HEK293 (cell line): Measurements from ENCODE around the gene RBM26.

ENCODE experiments used
- BCL11A ChIP-seq: fragments of 450-650 bp; formaldehyde crosslinking; IDR thresholded peaks from 2 replicates; pipeline ENCODE4 v1.5.1; 2016; ENCODE audit warnings: low read depth, missing biosample characterization, missing genetic modification characterization
- SETDB1 ChIP-seq: IDR thresholded peaks from one replicate; pipeline ENCODE4 v1.6.1; 2017; ENCODE audit warnings: mild to moderate bottlenecking, low read length, moderate library complexity, mixed read lengths; ENCODE audit not compliant: insufficient read length
- ZNF114 ChIP-seq: fragments of 450-650 bp; formaldehyde crosslinking; IDR thresholded peaks from 2 replicates; pipeline ENCODE4 v1.5.0; 2017; ENCODE audit warnings: missing biosample characterization, missing genetic modification characterization
- ZNF133 ChIP-seq: fragments of 450-650 bp; formaldehyde crosslinking; IDR thresholded peaks from 2 replicates; pipeline ENCODE4 v1.5.1; 2016; ENCODE audit warnings: missing biosample characterization, missing genetic modification characterization
- ZNF19 ChIP-seq: fragments of 450-650 bp; formaldehyde crosslinking; IDR thresholded peaks from 2 replicates; pipeline ENCODE4; 2016; ENCODE audit warnings: missing biosample characterization, missing genetic modification characterization, low read depth
- ZNF274 ChIP-seq, 2 experiments: fragments of 200-500 bp in 1 of 2; fragments of 450-650 bp in 1 of 2; sonication (Bioruptor generic) in 1 of 2; formaldehyde crosslinking in 1 of 2; IDR thresholded peaks; 2 replicates each; pipeline versions ENCODE4 v1.5.1 to v1.6.1; 2014 to 2016; ENCODE audit warnings: borderline replicate concordance in 1 of 2, inconsistent platforms in 1 of 2, low read length in 1 of 2, missing biosample characterization in 1 of 2, missing genetic modification characterization in 1 of 2
- ZNF416 ChIP-seq: fragments of 450-650 bp; formaldehyde crosslinking; IDR thresholded peaks from 2 replicates; pipeline ENCODE4 v1.5.1; 2016; ENCODE audit warnings: missing biosample characterization, missing genetic modification characterization
- TF ChIP-seq, protein P1 (sequence below): fragments of 450-650 bp; formaldehyde crosslinking; IDR thresholded peaks from 2 replicates; pipeline ENCODE4 v1.5.1; 2016; ENCODE audit warnings: missing biosample characterization, missing genetic modification characterization
- TF ChIP-seq, protein P2 (sequence below): fragments of 450-650 bp; formaldehyde crosslinking; IDR thresholded peaks from 2 replicates; pipeline ENCODE4 v1.5.1; 2016; ENCODE audit warnings: missing biosample characterization, missing genetic modification characterization
- TF ChIP-seq, protein P3 (sequence below): fragments of 450-650 bp; formaldehyde crosslinking; IDR thresholded peaks from 2 replicates; pipeline ENCODE4 v1.5.1; 2016; ENCODE audit warnings: missing biosample characterization, missing genetic modification characterization
- TF ChIP-seq, protein P4 (sequence below): fragments of 450-650 bp; formaldehyde crosslinking; IDR thresholded peaks from 2 replicates; pipeline ENCODE4 v1.5.1; 2016; ENCODE audit warnings: missing biosample characterization, missing genetic modification characterization

DNA sequence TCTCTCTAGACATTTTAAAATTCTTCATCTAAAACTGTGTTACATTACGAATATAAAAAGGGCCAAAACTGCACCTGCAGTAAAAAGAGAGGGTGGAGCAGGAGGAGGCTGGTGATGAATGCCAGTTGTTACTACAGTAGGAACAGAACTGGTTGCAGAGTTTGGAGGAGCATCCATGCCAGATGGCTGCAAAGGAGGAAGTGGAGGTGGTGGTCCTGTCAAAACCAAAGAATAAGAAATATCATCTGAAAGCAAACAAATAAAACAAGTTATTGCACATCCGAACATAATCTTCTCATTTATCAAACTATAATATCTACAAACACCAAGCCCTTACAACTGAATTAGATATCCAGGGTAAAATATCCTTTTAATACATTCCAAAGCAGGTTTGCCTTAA, 40.1 kb downstream of the RBM26 start:
- TF ChIP-seq, protein P1, sequence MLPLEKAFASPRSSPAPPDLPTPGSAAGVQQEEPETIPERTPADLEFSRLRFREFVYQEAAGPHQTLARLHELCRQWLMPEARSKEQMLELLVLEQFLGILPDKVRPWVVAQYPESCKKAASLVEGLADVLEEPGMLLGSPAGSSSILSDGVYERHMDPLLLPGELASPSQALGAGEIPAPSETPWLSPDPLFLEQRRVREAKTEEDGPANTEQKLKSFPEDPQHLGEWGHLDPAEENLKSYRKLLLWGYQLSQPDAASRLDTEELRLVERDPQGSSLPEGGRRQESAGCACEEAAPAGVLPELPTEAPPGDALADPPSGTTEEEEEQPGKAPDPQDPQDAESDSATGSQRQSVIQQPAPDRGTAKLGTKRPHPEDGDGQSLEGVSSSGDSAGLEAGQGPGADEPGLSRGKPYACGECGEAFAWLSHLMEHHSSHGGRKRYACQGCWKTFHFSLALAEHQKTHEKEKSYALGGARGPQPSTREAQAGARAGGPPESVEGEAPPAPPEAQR (tag by site-specific recombination), result no peak
- TF ChIP-seq, protein P2, sequence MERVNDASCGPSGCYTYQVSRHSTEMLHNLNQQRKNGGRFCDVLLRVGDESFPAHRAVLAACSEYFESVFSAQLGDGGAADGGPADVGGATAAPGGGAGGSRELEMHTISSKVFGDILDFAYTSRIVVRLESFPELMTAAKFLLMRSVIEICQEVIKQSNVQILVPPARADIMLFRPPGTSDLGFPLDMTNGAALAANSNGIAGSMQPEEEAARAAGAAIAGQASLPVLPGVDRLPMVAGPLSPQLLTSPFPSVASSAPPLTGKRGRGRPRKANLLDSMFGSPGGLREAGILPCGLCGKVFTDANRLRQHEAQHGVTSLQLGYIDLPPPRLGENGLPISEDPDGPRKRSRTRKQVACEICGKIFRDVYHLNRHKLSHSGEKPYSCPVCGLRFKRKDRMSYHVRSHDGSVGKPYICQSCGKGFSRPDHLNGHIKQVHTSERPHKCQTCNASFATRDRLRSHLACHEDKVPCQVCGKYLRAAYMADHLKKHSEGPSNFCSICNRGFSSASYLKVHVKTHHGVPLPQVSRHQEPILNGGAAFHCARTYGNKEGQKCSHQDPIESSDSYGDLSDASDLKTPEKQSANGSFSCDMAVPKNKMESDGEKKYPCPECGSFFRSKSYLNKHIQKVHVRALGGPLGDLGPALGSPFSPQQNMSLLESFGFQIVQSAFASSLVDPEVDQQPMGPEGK (tag by site-specific recombination), result no peak
- TF ChIP-seq ZNF19 (tag by site-specific recombination), result no peak
- TF ChIP-seq, protein P3, sequence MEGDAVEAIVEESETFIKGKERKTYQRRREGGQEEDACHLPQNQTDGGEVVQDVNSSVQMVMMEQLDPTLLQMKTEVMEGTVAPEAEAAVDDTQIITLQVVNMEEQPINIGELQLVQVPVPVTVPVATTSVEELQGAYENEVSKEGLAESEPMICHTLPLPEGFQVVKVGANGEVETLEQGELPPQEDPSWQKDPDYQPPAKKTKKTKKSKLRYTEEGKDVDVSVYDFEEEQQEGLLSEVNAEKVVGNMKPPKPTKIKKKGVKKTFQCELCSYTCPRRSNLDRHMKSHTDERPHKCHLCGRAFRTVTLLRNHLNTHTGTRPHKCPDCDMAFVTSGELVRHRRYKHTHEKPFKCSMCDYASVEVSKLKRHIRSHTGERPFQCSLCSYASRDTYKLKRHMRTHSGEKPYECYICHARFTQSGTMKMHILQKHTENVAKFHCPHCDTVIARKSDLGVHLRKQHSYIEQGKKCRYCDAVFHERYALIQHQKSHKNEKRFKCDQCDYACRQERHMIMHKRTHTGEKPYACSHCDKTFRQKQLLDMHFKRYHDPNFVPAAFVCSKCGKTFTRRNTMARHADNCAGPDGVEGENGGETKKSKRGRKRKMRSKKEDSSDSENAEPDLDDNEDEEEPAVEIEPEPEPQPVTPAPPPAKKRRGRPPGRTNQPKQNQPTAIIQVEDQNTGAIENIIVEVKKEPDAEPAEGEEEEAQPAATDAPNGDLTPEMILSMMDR (tag by site-specific recombination), result no peak
- no peak for TF ChIP-seq ZNF114
- TF ChIP-seq BCL11A (tag by site-specific recombination), result no peak
- TF ChIP-seq, protein P4, sequence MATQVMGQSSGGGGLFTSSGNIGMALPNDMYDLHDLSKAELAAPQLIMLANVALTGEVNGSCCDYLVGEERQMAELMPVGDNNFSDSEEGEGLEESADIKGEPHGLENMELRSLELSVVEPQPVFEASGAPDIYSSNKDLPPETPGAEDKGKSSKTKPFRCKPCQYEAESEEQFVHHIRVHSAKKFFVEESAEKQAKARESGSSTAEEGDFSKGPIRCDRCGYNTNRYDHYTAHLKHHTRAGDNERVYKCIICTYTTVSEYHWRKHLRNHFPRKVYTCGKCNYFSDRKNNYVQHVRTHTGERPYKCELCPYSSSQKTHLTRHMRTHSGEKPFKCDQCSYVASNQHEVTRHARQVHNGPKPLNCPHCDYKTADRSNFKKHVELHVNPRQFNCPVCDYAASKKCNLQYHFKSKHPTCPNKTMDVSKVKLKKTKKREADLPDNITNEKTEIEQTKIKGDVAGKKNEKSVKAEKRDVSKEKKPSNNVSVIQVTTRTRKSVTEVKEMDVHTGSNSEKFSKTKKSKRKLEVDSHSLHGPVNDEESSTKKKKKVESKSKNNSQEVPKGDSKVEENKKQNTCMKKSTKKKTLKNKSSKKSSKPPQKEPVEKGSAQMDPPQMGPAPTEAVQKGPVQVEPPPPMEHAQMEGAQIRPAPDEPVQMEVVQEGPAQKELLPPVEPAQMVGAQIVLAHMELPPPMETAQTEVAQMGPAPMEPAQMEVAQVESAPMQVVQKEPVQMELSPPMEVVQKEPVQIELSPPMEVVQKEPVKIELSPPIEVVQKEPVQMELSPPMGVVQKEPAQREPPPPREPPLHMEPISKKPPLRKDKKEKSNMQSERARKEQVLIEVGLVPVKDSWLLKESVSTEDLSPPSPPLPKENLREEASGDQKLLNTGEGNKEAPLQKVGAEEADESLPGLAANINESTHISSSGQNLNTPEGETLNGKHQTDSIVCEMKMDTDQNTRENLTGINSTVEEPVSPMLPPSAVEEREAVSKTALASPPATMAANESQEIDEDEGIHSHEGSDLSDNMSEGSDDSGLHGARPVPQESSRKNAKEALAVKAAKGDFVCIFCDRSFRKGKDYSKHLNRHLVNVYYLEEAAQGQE (tag by site-specific recombination), result no peak
- no peak for TF ChIP-seq ZNF416 (tag by site-specific recombination)
- TF ChIP-seq SETDB1, result no peak
- TF ChIP-seq ZNF133, result no peak
- no peak for TF ChIP-seq ZNF274 (IDR thresholded peaks at IDR 0.05; ENCODE audit: low read length)
- TF ChIP-seq ZNF274 (tag by site-specific recombination; IDR thresholded peaks at IDR 0.05; ENCODE audit: borderline replicate concordance), result no peak
